Stimulated activated CD4-positive, alpha-beta T cell treated with anti-CD3 and anti-CD28 coated beads, Interleukin-4, amount 100 ng/mL, for 48 hours (primary cell): ENCODE measurements around the gene PACS1.

Experiments
- DNase-seq, 2 donors: peaks; one replicate each; pipeline ENCODE4 v3.0.0-alpha.2; 2020; ENCODE audit warnings: low read depth in 2 of 2

Gene PACS1

GRCh38 chr11:66288671-66289547 is 218.8 kb downstream of the PACS1 start, which contains the start of gene YIF1A:
TSS of gene YIF1A (minus strand) at chr11:66289143. CDS start at chr11:66288985, 158 bp downstream.
- DNase-seq: peak; percentile 93 to 98

DNA sequence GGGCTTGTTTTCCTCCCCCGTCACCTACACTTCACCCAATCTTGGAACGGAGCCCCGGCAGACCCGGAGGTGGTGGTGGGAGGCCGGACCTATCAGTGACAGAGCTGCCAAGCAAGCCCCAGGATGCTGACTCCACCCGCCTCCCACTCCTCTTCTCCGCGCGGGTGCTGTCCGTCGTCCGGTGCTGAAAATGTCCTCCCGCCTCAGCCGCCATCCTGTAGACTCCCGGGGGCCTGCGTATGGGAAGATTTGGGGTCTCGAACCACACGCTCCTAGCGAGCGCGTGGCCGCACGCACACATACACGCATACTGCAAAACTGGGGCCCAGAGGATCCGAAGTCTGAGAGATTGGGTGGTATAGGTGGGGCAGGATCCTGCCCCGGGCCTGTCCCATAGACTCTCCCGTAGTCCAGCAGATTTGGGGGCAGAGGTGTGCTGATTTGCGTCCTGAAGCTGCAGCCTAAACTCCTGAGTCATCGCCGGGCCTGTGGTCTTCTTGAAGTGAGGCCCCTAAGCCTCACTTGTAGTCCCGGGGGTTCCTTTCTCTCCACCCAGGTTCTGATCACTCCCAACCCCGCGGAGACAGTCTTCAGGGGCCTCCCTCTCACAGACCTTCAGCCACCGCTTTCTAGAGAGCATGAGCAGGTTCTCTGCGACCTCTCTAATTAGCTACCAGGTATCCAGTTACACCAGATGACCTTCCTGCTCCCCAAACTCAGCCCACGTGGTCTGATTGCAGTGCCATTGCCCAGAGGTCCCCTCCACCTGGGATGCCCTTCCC is 219.7 kb downstream of the PACS1 start:
- DNase-seq: peak; percentile 76 to 82

DNA sequence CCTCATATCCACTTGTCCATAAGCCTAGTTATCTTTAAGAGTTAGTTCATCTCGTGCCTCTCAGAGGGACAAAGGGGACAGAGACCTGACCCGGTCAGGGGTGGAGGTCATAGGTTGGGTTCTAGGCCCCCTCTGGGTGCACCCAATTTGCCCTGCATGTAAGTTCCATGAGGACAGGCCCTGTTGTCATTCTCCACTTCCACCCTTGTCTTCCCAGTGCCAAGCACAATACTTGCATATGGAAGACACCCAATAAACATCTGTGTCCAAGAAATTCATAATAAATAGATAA is 220.2 kb downstream of the PACS1 start:
- DNase-seq: no peak

DNA sequence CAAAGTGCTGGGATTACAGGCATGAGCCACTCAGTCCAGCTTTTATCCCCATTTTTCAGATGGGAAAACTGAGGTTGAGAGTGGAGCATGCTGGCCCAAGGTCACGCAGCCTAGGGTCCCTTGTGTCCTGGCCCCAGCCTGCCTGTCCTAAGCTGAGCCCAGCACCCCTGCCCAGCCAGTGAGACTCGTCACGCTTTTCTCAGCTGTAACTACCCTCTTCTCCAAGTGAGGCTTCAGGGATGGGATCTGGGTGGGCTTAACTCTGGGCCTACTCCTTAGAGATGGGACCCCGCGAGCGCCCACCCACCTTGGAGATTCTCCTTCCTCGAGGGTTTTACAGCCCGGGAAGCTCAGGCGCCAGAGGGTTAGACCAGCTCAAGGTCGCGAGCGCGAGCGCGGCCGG is 221.2 kb downstream of the PACS1 start:
- no peak for DNase-seq

DNA sequence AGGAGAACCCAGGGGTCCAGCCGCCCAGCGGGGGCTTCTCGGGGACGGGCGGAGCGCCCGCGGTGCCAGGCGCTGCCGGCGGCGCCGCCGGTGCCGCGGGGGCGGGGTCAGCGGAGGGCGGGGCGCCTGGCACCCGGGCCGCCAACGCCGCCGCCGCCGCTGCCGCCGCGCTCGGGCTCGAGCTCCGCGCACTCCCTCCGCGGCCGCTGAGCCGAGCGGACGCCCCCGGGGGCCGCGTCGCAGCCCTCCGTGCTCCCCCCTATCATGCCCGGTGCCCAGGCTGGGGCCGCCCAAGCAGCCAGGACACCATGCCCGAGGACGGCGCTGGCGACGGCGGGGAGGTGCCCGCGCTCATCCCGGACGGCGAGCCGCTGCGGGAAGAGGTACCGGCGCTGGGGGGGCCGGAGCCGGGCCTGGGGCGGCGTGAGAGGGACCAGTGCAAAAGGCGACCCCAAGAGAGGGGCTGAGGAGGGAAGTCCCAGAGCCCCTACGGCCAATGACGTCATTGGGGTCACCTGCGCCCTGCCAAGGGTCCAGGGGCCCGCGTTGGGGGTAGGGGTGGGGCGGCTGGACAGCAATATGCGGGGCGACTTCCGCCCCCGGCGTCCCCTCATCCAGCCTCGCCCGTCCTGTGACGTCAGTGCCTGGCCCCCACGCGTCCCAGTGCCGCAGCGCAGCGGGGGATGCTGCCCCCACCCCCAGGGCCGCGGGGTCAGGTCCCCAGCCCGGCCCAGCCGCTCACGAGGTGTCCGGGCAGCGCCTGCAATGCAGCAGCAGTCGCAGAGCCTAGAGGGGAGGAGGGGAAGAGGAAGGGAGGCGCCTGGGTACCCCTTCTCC is 221.9 kb downstream of the PACS1 start, which contains the start of gene TMEM151A:
Gene TMEM151A, plus strand, starts transcription at position 189 of the 837 bp plus-strand sequence. Its CDS starts 120 bp downstream, at position 309.
- no peak for DNase-seq

GRCh38 chr11:66292543-66293332 is 222.7 kb downstream of the PACS1 start:
- DNase-seq: no peak

- no peak for DNase-seq
These were observed 223.3 kb downstream of the PACS1 start for GRCh38 chr11:66293352-66293751.

GRCh38 chr11:66293777-66294625 is 223.9 kb downstream of the PACS1 start:
- no peak for DNase-seq
